PFSK-1 (cell line): ENCODE results near the gene SH3YL1.

Experiments
- FOXP2 ChIP-seq: optimal IDR thresholded peaks from 2 replicates; pipeline ENCODE3; 2011; ENCODE audit warnings: borderline replicate concordance, control low read depth, inconsistent platforms; ENCODE audit not compliant: insufficient read depth; ENCODE audit errors: extremely low read length, extremely low read depth
- POLR2AphosphoS5 ChIP-seq: IDR thresholded peaks from 2 replicates; pipeline ENCODE4 v1.6.1; 2012; ENCODE audit warnings: low read depth, mild to moderate bottlenecking, control low read depth, low read length, moderate library complexity
- SIN3A ChIP-seq: IDR thresholded peaks from 2 replicates; pipeline ENCODE4 v1.6.1; 2012; ENCODE audit warnings: mild to moderate bottlenecking, low read length, moderate library complexity, borderline replicate concordance; ENCODE audit not compliant: insufficient read depth
- TAF1 ChIP-seq: IDR thresholded peaks from 2 replicates; pipeline ENCODE4 v1.6.1; 2012; ENCODE audit warnings: low read length, control low read depth, borderline replicate concordance; ENCODE audit not compliant: insufficient read depth
- TF ChIP-seq, protein P1 (sequence below), 2 experiments: IDR thresholded peaks; 2 replicates each; pipeline versions ENCODE4 v1.6.1 to v1.8.0; 2011 to 2012; ENCODE audit warnings: low read depth in 2 of 2, low read length in 2 of 2, control low read depth in 1 of 2, inconsistent platforms in 1 of 2, mild to moderate bottlenecking in 1 of 2, moderate library complexity in 1 of 2; ENCODE audit not compliant: insufficient read depth in 1 of 2

Gene SH3YL1

GRCh38 chr2:278927-279320 is 15.1 kb upstream of the SH3YL1 start:
- TF ChIP-seq TAF1, result no peak

GRCh38 chr2:278312-278926 is 14.6 kb upstream of the SH3YL1 start:
- TF ChIP-seq SIN3A, result no peak
- no peak for TF ChIP-seq POLR2AphosphoS5
- TF ChIP-seq, protein P1, sequence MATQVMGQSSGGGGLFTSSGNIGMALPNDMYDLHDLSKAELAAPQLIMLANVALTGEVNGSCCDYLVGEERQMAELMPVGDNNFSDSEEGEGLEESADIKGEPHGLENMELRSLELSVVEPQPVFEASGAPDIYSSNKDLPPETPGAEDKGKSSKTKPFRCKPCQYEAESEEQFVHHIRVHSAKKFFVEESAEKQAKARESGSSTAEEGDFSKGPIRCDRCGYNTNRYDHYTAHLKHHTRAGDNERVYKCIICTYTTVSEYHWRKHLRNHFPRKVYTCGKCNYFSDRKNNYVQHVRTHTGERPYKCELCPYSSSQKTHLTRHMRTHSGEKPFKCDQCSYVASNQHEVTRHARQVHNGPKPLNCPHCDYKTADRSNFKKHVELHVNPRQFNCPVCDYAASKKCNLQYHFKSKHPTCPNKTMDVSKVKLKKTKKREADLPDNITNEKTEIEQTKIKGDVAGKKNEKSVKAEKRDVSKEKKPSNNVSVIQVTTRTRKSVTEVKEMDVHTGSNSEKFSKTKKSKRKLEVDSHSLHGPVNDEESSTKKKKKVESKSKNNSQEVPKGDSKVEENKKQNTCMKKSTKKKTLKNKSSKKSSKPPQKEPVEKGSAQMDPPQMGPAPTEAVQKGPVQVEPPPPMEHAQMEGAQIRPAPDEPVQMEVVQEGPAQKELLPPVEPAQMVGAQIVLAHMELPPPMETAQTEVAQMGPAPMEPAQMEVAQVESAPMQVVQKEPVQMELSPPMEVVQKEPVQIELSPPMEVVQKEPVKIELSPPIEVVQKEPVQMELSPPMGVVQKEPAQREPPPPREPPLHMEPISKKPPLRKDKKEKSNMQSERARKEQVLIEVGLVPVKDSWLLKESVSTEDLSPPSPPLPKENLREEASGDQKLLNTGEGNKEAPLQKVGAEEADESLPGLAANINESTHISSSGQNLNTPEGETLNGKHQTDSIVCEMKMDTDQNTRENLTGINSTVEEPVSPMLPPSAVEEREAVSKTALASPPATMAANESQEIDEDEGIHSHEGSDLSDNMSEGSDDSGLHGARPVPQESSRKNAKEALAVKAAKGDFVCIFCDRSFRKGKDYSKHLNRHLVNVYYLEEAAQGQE (IDR thresholded peaks at IDR 0.05; ENCODE audit: insufficient read depth in 1 of 2, low read depth in 2 of 2, low read length in 2 of 2), result no peak
- TF ChIP-seq TAF1, result no peak
- no peak for TF ChIP-seq FOXP2

GRCh38 chr2:275466-275865 is 11.6 kb upstream of the SH3YL1 start:
- TF ChIP-seq POLR2AphosphoS5 (no peak), FOXP2 (no peak), SIN3A (no peak), TAF1 (no peak)
- TF ChIP-seq, protein P1 (IDR thresholded peaks at IDR 0.05; ENCODE audit: insufficient read depth in 1 of 2, low read depth in 2 of 2, low read length in 2 of 2), result no peak

DNA sequence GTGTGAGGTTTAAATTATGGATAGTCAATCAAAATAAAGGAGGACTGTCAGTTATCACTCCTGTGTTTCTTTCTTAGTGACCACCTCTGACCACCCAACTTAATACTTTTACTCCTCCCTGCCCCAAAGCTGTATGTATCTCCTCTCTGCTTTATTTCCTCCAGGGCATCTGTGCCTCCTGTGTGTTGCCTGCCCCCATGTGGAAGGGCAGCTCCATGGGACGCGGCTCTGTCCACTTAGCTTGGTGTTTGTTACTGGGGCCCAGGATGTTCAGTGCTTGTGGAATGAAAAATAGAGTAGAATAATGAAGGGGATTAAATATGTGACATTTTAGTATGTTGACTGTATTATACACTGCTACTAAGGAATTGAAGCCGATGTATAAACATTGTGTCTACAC is 10.7 kb upstream of the SH3YL1 start:
- TF ChIP-seq FOXP2, result no peak
- TF ChIP-seq, protein P1 (IDR thresholded peaks at IDR 0.05; ENCODE audit: insufficient read depth in 1 of 2, low read depth in 2 of 2, low read length in 2 of 2), result no peak
- no peak for TF ChIP-seq POLR2AphosphoS5
- no peak for TF ChIP-seq TAF1
- TF ChIP-seq SIN3A, result no peak

GRCh38 chr2:273333-273732 is 9.5 kb upstream of the SH3YL1 start:
- TF ChIP-seq, protein P1 (IDR thresholded peaks at IDR 0.05; ENCODE audit: insufficient read depth in 1 of 2, low read depth in 2 of 2, low read length in 2 of 2), result no peak

- TF ChIP-seq POLR2AphosphoS5 (no peak), FOXP2 (no peak), SIN3A (no peak), TAF1 (no peak)
- TF ChIP-seq, protein P1 (IDR thresholded peaks at IDR 0.05; ENCODE audit: insufficient read depth in 1 of 2, low read depth in 2 of 2, low read length in 2 of 2), result no peak
These were observed 8.1 kb upstream of the SH3YL1 start for GRCh38 chr2:271917-272316.
